ENCODE measurements around the gene IMMP2L.
"Not testable (repeated sequence)": the region's sequence is repeated elsewhere in the genome, so short reads cannot be mapped to it uniquely, and the experiment has no call there.

Gene IMMP2L

DNA sequence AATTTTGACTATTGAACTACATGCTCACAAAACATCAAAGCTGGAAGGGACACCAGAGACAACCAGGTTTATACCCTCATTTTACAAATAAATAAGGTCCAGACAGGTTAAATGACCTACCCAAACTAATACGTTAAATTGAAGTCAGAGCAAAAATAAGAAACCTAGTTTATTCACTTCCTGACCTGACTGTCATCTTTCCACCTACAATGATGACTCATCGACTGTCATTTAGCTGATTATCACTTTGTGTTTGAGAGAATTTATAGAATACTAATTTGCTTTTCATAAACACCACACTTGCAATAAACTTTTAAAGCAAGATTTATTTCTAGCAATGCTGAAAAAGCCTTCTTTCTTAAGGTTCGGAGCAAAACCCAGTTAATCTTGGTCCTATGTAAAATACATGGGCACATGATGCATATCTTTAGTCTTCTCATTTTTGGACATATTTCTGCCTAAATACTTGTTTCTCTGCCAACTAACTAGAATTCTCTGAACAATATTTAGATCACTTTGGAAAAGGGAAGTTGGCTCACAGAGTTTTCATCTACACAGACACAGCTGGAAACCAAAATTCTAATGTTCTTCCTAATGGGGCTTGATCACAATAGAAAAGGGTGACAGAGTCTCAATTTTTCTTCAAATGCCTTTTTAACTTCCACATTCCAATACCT is 488.1 kb downstream of the IMMP2L start:
- no peak overlapping the region for H3K4me3 ChIP-seq (ENCODE audit: low read length)
- TF ChIP-seq ZNF274 (IDR thresholded peaks at IDR 0.05; ENCODE audit: low read depth, low read length): no peak

DNA sequence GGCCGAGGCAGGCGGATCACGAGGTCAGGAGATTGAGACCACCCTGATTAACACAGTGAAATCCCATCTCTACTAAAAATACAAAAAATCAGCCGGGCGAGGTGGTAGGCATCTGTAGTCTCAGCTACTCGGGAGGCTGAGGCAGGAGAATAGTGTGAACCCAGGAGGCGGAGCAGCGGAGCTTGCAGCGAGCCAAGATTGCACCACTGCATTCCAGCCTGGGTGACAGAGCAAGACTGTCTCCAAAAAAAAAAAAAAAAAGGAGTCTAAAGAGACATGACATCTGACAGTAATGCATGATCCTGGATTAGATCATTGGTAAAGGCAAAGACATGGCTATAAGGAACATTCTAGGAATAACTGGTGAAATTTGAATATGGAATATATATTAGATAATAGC is 489.6 kb downstream of the IMMP2L start:
- not testable (repeated sequence) for H3K4me3 ChIP-seq (ENCODE audit: low read length)

DNA sequence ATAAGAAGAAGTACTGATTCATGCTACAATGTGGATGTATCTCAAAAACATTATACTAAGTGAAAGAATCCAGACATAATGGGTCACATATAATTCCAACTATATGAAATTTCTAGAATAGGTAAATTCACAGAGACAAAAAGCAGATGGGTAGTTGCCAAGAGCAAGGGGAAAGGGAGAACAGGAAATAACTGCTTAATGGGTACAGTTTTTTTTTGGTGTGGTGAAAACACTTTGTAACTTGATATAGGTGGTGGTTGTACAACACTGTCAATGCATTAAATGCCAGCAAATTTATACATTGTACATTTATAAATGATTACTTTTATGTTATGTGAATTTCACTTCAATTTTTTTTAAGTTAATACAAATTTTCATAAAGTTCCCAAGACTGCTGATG is 490.7 kb downstream of the IMMP2L start:
- no peak for TF ChIP-seq ZNF274 (IDR thresholded peaks at IDR 0.05; ENCODE audit: low read depth, low read length)
- H3K4me3 ChIP-seq (ENCODE audit: low read length): no peak overlapping the region

DNA sequence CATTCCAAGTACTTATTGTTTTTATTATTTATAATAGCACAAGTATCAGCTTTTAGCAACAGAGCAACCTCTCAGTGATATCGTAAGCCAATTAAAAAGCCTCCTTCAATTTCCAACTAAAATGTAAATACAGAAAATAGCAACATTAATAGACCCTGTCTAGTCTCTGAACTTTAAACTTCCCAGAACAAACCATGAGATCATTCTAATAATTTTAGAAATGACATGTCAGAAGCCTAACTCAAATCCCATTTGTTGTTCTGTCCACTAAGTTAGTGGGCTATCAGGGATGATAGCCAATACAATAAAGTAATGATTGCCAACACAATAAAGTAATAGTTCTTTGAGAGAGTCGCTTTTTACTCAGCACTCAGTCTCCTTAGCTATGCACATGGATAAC is 493.7 kb downstream of the IMMP2L start:
- TF ChIP-seq ZNF274 (IDR thresholded peaks at IDR 0.05; ENCODE audit: low read depth, low read length): no peak
- H3K4me3 ChIP-seq (ENCODE audit: low read length): no peak overlapping the region

DNA sequence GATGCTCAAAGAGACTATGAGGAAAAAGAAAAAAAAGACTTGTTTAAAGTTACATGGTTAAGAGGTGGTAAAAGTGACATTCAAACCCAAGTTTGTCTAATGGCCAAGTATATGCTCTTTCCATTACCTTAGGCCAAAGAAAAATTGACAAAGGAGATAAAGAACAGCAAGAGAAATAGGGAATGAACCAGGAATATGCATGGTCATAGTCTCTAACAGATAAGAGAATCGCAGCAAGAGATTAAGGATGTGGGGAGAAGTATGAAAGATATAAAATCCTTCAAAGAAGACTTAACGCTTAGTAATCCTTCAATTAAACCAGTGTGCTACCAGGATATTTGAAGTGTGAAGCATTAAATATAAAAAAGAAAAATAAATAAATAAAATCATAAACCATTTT is 494.6 kb downstream of the IMMP2L start:
- no peak overlapping the region for H3K4me3 ChIP-seq (ENCODE audit: low read length)

DNA sequence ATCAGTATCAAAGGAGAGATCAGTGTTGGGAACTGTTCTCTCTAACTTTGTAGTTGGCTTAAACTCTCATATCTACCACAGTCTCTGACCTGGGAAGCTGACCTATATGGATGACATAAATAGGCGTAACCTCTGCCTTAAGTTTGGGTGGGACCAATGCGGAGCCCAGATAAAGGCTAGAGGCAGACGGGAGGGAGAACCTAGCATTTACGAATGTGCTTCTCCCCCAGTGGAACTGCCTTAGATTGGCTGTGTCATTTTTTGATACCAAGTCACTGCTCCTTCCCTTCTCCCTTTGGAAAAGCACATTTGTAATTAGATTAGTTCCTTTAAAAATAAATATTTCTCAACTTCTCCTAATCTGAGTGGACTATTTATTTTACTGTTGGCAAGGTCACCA is 495.0 kb downstream of the IMMP2L start:
- no peak for TF ChIP-seq ZNF274 (IDR thresholded peaks at IDR 0.05; ENCODE audit: low read depth, low read length)
- H3K4me3 ChIP-seq (ENCODE audit: low read length): no peak overlapping the region

More for the DNA sequence above, 494.6 kb downstream of the IMMP2L start:
- no peak for TF ChIP-seq ZNF274 (IDR thresholded peaks at IDR 0.05; ENCODE audit: low read depth, low read length)

DNA sequence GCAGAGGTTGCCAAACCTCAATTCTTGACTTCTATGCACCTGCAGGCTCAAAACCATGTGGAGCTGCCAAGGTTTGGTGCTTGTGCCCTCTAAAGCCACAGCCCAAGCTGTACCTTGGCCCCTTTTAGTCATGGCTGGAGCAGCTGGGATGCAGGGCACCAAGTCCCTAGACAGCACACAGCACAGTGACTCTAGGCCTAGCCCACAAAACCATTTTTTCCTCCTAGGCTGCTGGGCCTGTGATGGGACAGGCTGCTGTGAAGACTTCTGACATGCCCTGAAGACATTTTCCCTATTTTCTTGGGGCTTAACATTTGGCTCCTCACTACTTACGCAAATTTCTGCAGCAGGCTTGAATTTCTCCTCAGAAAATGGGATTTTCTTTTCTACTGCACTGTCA is 499.1 kb downstream of the IMMP2L start:
- H3K4me3 ChIP-seq (ENCODE audit: low read length): no peak overlapping the region
- TF ChIP-seq ZNF274 (IDR thresholded peaks at IDR 0.05; ENCODE audit: low read depth, low read length): no peak

DNA sequence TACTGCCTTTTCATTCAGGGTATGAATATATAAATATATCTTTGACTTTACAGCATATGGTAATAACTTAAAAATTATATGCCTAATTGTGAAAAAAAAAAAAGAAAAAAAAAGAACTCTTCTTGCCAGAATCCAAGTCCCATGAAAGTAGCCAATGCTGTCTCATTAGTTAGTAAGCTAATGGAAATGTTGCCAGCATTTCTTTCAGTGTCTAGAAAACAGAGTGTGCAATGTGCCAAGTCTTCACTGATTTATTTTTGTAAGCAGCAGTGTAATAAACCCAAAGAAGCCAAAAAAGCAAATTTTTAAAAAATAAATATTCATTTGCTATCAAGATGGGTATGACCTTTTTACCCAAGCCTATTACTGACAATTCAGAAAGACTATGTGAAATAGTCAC is 502.5 kb downstream of the IMMP2L start:
- TF ChIP-seq ZNF274 (IDR thresholded peaks at IDR 0.05; ENCODE audit: low read depth, low read length): no peak
- no peak overlapping the region for H3K4me3 ChIP-seq (ENCODE audit: low read length)

DNA sequence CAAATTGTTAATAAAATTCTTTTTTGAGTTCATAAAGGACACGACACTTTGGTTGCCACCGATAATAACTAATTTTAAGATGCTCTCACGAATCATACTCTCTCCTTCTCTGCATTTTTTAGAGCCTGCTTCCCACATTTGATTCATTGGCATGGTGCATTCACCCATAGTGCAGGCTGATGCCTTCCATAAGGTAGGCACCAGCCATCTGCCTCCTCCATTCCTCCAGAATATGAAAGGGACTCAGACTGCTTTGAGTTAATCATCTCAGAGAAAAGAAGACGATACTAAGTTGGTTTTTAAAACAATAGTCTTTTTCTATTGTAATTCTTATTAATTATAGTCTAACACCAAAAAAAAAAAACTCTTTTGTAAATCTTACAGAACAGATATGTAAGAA is 505.2 kb downstream of the IMMP2L start:
- TF ChIP-seq ZNF274 (IDR thresholded peaks at IDR 0.05; ENCODE audit: low read depth, low read length): no peak
- no peak overlapping the region for H3K4me3 ChIP-seq (ENCODE audit: low read length)

DNA sequence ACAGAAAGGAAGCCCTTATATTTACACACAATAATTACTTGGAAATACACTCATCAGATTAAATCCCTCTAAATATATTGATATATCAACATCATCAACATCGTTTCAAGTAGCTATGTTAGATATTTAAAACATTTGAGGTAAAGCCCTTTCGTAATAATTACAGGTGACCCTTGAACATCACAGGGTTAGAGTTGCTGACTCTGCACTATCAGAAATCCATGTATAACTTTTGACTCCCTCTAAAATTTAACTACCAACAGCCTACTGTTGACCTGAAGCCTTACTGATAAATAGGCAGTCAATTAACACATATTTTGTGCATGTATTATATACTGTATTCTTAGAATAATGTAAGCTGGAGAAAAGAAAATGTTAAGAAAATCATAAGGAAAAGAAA is 505.9 kb downstream of the IMMP2L start:
- no peak overlapping the region for H3K4me3 ChIP-seq (ENCODE audit: low read length)
- TF ChIP-seq ZNF274 (IDR thresholded peaks at IDR 0.05; ENCODE audit: low read depth, low read length): no peak

DNA sequence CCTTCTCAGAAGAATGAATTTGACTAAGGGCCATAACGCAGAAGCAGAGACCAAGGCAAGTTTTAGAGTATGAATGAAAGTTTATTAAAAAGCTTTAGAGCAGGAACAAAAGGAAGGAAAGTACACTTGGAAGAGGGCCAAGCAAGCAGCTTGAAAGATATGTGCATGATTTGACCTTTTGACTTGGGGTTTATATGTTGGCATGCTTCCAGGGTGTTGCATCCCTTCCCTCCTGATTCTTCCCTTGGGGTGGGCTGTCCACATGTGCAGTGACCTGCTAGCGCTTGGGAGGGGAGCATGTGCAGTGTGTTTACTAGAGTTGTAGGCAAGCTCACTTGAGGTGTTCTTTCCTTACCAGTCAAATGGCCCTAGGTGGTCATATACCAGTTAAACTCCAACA is 509.3 kb downstream of the IMMP2L start:
- no peak for TF ChIP-seq ZNF274 (IDR thresholded peaks at IDR 0.05; ENCODE audit: low read depth, low read length)
- H3K4me3 ChIP-seq (ENCODE audit: low read length): no peak overlapping the region

DNA sequence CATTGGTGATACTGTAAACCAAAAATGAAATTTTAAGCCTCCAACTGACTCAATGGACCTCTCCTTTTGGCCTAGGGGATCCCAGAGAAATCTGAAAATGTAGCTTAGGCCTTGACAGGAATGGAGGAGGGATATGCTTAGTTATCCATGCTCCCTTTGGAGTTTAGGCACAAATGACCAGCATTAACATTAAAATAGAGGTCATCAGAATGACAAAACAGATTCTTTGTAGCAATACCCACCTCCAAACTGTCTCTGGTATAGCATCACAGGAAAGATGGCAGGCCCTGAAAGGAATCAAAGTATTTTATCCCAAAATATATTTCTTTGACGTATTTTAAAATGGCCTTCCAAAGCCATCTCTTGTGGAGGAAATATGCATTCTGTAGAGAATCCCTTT is 510.5 kb downstream of the IMMP2L start:
- TF ChIP-seq ZNF274 (IDR thresholded peaks at IDR 0.05; ENCODE audit: low read depth, low read length): no peak

DNA sequence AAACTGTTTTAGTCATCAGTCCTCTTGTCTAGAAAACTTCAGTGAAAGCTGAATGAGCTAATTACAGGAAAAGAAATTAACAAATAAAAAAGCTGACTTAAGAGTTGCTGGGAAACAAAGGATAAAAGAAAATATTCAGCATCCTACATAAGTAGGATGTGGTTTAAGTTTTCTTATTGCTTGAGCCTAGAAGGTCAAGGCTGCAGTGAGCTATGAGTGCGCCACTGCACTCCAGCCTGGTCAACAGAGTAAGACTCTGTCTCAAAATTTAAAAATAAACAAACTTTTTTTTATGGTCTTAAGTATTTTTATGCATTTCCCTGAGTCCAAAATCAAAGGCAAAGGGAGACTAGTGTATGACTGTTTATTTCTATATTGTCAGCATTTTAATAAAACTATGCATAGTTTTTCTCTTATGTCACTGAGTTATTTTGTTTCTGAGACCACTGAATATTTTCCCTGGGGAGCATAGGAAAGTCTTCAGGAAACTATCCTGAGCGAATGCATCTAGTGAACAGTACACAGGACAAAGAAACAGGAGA is 511.3 kb downstream of the IMMP2L start:
- no peak overlapping the region for H3K4me3 ChIP-seq (ENCODE audit: low read length)
- TF ChIP-seq ZNF274 (IDR thresholded peaks at IDR 0.05; ENCODE audit: low read depth, low read length): no peak

More for the DNA sequence above, 510.5 kb downstream of the IMMP2L start:
- no peak overlapping the region for H3K4me3 ChIP-seq (ENCODE audit: low read length)

DNA sequence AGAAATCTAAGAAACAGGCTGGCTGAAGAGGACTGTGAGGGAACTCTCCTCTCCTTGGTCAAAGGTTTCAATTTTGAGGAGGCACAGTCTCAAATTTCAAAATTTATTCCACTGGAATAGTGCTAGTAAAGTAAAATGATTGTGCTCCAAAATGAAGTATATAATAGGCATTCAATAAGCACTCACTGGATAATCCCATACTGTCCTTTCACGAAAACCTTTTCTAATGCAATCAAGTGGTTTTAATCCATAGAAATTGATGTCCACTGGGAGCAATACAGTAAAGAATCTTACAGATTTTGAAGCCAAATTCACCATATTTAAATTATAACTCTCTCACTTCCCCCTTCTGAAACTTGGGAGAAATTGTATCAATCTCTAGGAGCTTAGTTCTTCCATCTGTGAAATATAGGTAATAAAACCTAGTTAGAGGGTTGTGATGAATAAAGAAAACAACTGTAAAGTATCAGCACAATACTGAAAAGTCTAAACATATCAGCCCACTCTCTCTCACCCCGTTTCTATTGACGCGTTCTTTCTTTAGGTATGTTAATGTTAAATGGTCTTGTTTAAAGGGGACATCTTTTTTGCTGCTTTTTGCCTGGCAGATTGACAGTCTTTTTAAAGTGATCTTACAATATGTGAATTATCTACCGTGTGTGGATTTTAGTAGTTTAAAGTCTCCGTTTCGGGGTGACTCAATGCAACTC is 512.2 kb downstream of the IMMP2L start:
- H3K4me3 ChIP-seq (ENCODE audit: low read length): no peak overlapping the region
- no peak for TF ChIP-seq ZNF274 (IDR thresholded peaks at IDR 0.05; ENCODE audit: low read depth, low read length)

DNA sequence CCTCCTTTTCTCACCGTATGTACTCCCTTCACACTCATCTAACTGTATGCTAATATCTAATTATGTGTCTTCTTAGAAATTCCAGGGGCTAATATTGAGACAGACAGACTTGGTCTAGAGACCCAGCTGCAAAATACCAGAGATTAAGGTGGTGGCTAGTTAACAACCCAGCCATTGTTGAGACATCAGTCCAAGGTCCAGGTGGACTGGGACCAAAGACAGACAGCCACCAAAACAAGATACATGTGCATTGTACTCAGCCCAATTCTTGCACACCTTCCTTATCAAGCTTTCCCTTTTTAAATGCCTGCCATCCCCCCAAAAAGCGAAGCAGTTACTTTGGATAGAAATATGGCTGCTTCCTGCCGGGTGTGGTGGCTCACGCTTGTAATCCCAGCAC is 514.7 kb downstream of the IMMP2L start:
- no peak for TF ChIP-seq ZNF274 (IDR thresholded peaks at IDR 0.05; ENCODE audit: low read depth, low read length)
- no peak overlapping the region for H3K4me3 ChIP-seq (ENCODE audit: low read length)

Measured in GM08714 (cell line).